Muscle layer of colon (tissue), 2 donors: ENCODE results near the gene NUDT16L1.

Source experiments
- H3K27ac ChIP-seq: one replicate; pipeline ENCODE4 v1.7.0; 2013; ENCODE audit warnings: low read depth, mild to moderate bottlenecking, low read length, moderate library complexity
- H3K27me3 ChIP-seq, 2 donors: one replicate each; pipeline ENCODE4 v1.7.0; 2013; ENCODE audit warnings: low read length in 2 of 2, mild to moderate bottlenecking in 2 of 2; ENCODE audit not compliant: insufficient read depth in 2 of 2, control insufficient read depth in 1 of 2
- H3K36me3 ChIP-seq: one replicate; pipeline ENCODE4 v1.7.0; 2013; ENCODE audit warnings: mild to moderate bottlenecking, low read length; ENCODE audit not compliant: insufficient read depth
- H3K4me1 ChIP-seq: one replicate; pipeline ENCODE4 v1.7.0; 2013; ENCODE audit warnings: mild to moderate bottlenecking, low read length; ENCODE audit not compliant: insufficient read depth
- H3K4me3 ChIP-seq, 2 donors: one replicate each; pipeline ENCODE4 v1.7.0; 2013; ENCODE audit warnings: low read length in 2 of 2, low read depth in 1 of 2, mild to moderate bottlenecking in 1 of 2, moderate library complexity in 1 of 2
- H3K9ac ChIP-seq: one replicate; pipeline ENCODE4 v1.7.0; 2013; ENCODE audit warnings: low read length
- H3K9me3 ChIP-seq: one replicate; pipeline ENCODE4 v1.7.0; 2013; ENCODE audit warnings: mild to moderate bottlenecking, low read length
- donor health status: abdominal sarcoma.
- donor health status: Adenocarcinoma of cecum.

The NUDT16L1 gene

GRCh38 chr16:4679850-4680636 lies 13.3 kb upstream of the NUDT16L1 start:
- Histone ChIP-seq H3K27me3 (no peaks in the 10 kb centered on the region), H3K9me3 (no peaks in the 10 kb centered on the region), H3K27ac (peak overlapping the region; percentile 63), H3K4me3 (peak overlapping the region; percentile 18 to 27), H3K4me1 (peaks cover 14% of the 10 kb centered on the region), H3K9ac (no peak overlapping the region), H3K36me3 (peaks cover 23% of the 10 kb centered on the region)

- peaks cover 28% of the 10 kb centered on the region for H3K36me3 ChIP-seq
- no peaks in the 10 kb centered on the region for H3K27me3 ChIP-seq
- no peak overlapping the region for H3K9ac ChIP-seq
- peaks cover 14% of the 10 kb centered on the region for H3K4me1 ChIP-seq
- H3K9me3 ChIP-seq: no peaks in the 10 kb centered on the region
- H3K27ac ChIP-seq: peak overlapping the region; percentile 63
- peak overlapping the region in 1 of 2 donors; percentile 18 for H3K4me3 ChIP-seq
Observed at GRCh38 chr16:4680673-4681470, 12.5 kb upstream of the NUDT16L1 start.

GRCh38 chr16:4681471-4682083 lies 11.8 kb upstream of the NUDT16L1 start:
- Histone ChIP-seq H3K27me3 (no peaks in the 10 kb centered on the region), H3K4me1 (peaks cover 14% of the 10 kb centered on the region), H3K9ac (no peak overlapping the region), H3K9me3 (no peaks in the 10 kb centered on the region), H3K27ac (no peak overlapping the region), H3K36me3 (peaks cover 27% of the 10 kb centered on the region), H3K4me3 (no peak overlapping the region)

GRCh38 chr16:4682084-4682591 lies 11.2 kb upstream of the NUDT16L1 start:
- Histone ChIP-seq H3K9me3 (no peaks in the 10 kb centered on the region), H3K9ac (no peak overlapping the region), H3K36me3 (peaks cover 21% of the 10 kb centered on the region), H3K27ac (no peak overlapping the region), H3K4me1 (peaks cover 14% of the 10 kb centered on the region), H3K4me3 (no peak overlapping the region), H3K27me3 (no peaks in the 10 kb centered on the region)

- no peak overlapping the region for H3K27ac ChIP-seq
- H3K4me3 ChIP-seq: no peak overlapping the region
- H3K4me1 ChIP-seq: peaks cover 14% of the 10 kb centered on the region
- peaks cover 17% of the 10 kb centered on the region for H3K36me3 ChIP-seq
- H3K9ac ChIP-seq: no peak overlapping the region
- no peaks in the 10 kb centered on the region for H3K9me3 ChIP-seq
- H3K27me3 ChIP-seq: no peaks in the 10 kb centered on the region
Observed at GRCh38 chr16:4682616-4683254, 10.6 kb upstream of the NUDT16L1 start.

- Histone ChIP-seq H3K9ac (no peak overlapping the region), H3K4me3 (no peak overlapping the region), H3K27me3 (no peaks in the 10 kb centered on the region), H3K9me3 (no peaks in the 10 kb centered on the region), H3K27ac (no peak overlapping the region), H3K36me3 (peaks cover 17% of the 10 kb centered on the region), H3K4me1 (peaks cover 14% of the 10 kb centered on the region)
Observed at GRCh38 chr16:4683255-4684057, 9.9 kb upstream of the NUDT16L1 start.

GRCh38 chr16:4684058-4684715 lies 9.2 kb upstream of the NUDT16L1 start:
- no peak overlapping the region for H3K9ac ChIP-seq
- no peaks in the 10 kb centered on the region for H3K27me3 ChIP-seq
- no peak overlapping the region for H3K27ac ChIP-seq
- H3K4me3 ChIP-seq: no peak overlapping the region
- no peaks in the 10 kb centered on the region for H3K9me3 ChIP-seq
- peaks cover 17% of the 10 kb centered on the region for H3K36me3 ChIP-seq
- H3K4me1 ChIP-seq: peaks cover 14% of the 10 kb centered on the region

- Histone ChIP-seq H3K9ac (no peak overlapping the region), H3K27me3 (no peaks in the 10 kb centered on the region), H3K9me3 (no peaks in the 10 kb centered on the region), H3K27ac (no peak overlapping the region), H3K36me3 (peaks cover 17% of the 10 kb centered on the region), H3K4me1 (peaks cover 14% of the 10 kb centered on the region), H3K4me3 (no peak overlapping the region)
Observed at GRCh38 chr16:4684763-4685162, 8.6 kb upstream of the NUDT16L1 start.

GRCh38 chr16:4685292-4685691 lies 8.1 kb upstream of the NUDT16L1 start:
- Histone ChIP-seq H3K9ac (no peak overlapping the region), H3K36me3 (peaks cover 17% of the 10 kb centered on the region), H3K9me3 (no peaks in the 10 kb centered on the region), H3K4me3 (no peak overlapping the region), H3K27me3 (no peaks in the 10 kb centered on the region), H3K27ac (no peak overlapping the region), H3K4me1 (peaks cover 14% of the 10 kb centered on the region)

- H3K36me3 ChIP-seq: peaks cover 17% of the 10 kb centered on the region
- no peaks in the 10 kb centered on the region for H3K27me3 ChIP-seq
- H3K9ac ChIP-seq: no peak overlapping the region
- H3K4me1 ChIP-seq: peaks cover 12% of the 10 kb centered on the region
- H3K27ac ChIP-seq: no peak overlapping the region
- H3K9me3 ChIP-seq: no peaks in the 10 kb centered on the region
- H3K4me3 ChIP-seq: no peak overlapping the region
Observed at GRCh38 chr16:4685776-4686496, 7.4 kb upstream of the NUDT16L1 start.
